Measurements from ENCODE around the gene ERC2. TPM values are rescaled to one million over a fixed set of nuclear protein-coding genes. Genes with fewer than 3 reads are reported as not detected.

Gene ERC2
- polyA plus RNA-seq, 3 donors: not detected

GRCh38 chr3:56290374-56290773 lies 177.9 kb downstream of the ERC2 start:
- no peaks in the 10 kb centered on the region for H3K9me3 ChIP-seq (replicated peaks in 1 of 2; ENCODE audit: control insufficient read depth in 1 of 2, insufficient read depth in 1 of 2, low read length in 2 of 2)
- H3K4me2 ChIP-seq (replicated peaks; ENCODE audit: extremely low read depth, low read length, poor library complexity, severe bottlenecking): no peak overlapping the region
- no peaks in the 10 kb centered on the region for H4K20me1 ChIP-seq (ENCODE audit: insufficient read depth, low read length)
- DNase-seq: no peak
- no peaks in the 10 kb centered on the region for H3K36me3 ChIP-seq (replicated peaks in 1 of 2; ENCODE audit: control insufficient read depth in 1 of 2, insufficient read depth in 2 of 2, low read length in 2 of 2)
- H3K4me3 Mint-ChIP-seq: no peak overlapping the region
- no peak overlapping the region for H3K27ac Mint-ChIP-seq
- peaks cover 0 to 4% (median 3%) of the 10 kb centered on the region in 3 donors for H3K27me3 Mint-ChIP-seq (ENCODE audit: low read depth in 3 of 3)
- intact Hi-C loops (cut with micrococcal nuclease): no loop called here
- no peak overlapping the region for H3K9ac ChIP-seq (ENCODE audit: insufficient read depth, low read length, poor library complexity, severe bottlenecking)
- no peaks in the 10 kb centered on the region for H3K79me2 ChIP-seq (ENCODE audit: insufficient read depth, low read length)
- H3K4me3 ChIP-seq (replicated peaks in 1 of 3; ENCODE audit: low read depth in 2 of 3, low read length in 3 of 3): no peak overlapping the region
- no peaks in the 10 kb centered on the region for H3K27me3 ChIP-seq (ENCODE audit: control insufficient read depth in 2 of 2, insufficient read depth in 2 of 2, low read length in 2 of 2)
- no peaks in the 10 kb centered on the region for H3K36me3 Mint-ChIP-seq
- no peak overlapping the region for H2AFZ ChIP-seq (ENCODE audit: insufficient read depth, low read depth, low read length, poor library complexity, severe bottlenecking)
- 82% methylated on average over 2 of the region's 2 CpGs for WGBS (ENCODE audit: insufficient coverage)
- H3K27ac ChIP-seq (ENCODE audit: low read depth in 1 of 2, low read length in 2 of 2): no peak overlapping the region
- TF ChIP-seq CTCF (IDR thresholded peaks at IDR 0.05): no peak
- no peaks in the 10 kb centered on the region for H3K4me1 ChIP-seq (ENCODE audit: control insufficient read depth in 1 of 2, insufficient read depth in 2 of 2, low read length in 2 of 2)
- no peaks in the 10 kb centered on the region for H3K4me1 Mint-ChIP-seq
- peaks cover 0 to 2% (median 0%) of the 10 kb centered on the region in 7 donors for H3K9me3 Mint-ChIP-seq

- no peaks in the 10 kb centered on the region for H3K4me1 ChIP-seq (ENCODE audit: control insufficient read depth in 1 of 2, insufficient read depth in 2 of 2, low read length in 2 of 2)
- no peaks in the 10 kb centered on the region for H3K9me3 ChIP-seq (replicated peaks in 1 of 2; ENCODE audit: control insufficient read depth in 1 of 2, insufficient read depth in 1 of 2, low read length in 2 of 2)
- DNase-seq: no peak
- H3K9me3 Mint-ChIP-seq: no peaks in the 10 kb centered on the region
- WGBS (ENCODE audit: insufficient coverage): 100% methylated on average over 1 of the region's 4 CpGs
- H3K36me3 Mint-ChIP-seq: no peaks in the 10 kb centered on the region
- no peak overlapping the region for H3K9ac ChIP-seq (ENCODE audit: insufficient read depth, low read length, poor library complexity, severe bottlenecking)
- no peak overlapping the region for H3K27ac Mint-ChIP-seq
- H4K20me1 ChIP-seq (ENCODE audit: insufficient read depth, low read length): no peaks in the 10 kb centered on the region
- H3K4me2 ChIP-seq (replicated peaks; ENCODE audit: extremely low read depth, low read length, poor library complexity, severe bottlenecking): no peak overlapping the region
- no peaks in the 10 kb centered on the region for H3K79me2 ChIP-seq (ENCODE audit: insufficient read depth, low read length)
- no peak overlapping the region for H3K27ac ChIP-seq (ENCODE audit: low read depth in 1 of 2, low read length in 2 of 2)
- H3K4me3 Mint-ChIP-seq: no peak overlapping the region
- H3K27me3 ChIP-seq (ENCODE audit: control insufficient read depth in 2 of 2, insufficient read depth in 2 of 2, low read length in 2 of 2): no peaks in the 10 kb centered on the region
- no peaks in the 10 kb centered on the region for H3K36me3 ChIP-seq (replicated peaks in 1 of 2; ENCODE audit: control insufficient read depth in 1 of 2, insufficient read depth in 2 of 2, low read length in 2 of 2)
- peaks cover 0 to 8% (median 2%) of the 10 kb centered on the region in 3 donors for H3K27me3 Mint-ChIP-seq (ENCODE audit: low read depth in 3 of 3)
- no peaks in the 10 kb centered on the region for H3K4me1 Mint-ChIP-seq
- TF ChIP-seq CTCF (IDR thresholded peaks at IDR 0.05): no peak
- H3K4me3 ChIP-seq (replicated peaks in 1 of 3; ENCODE audit: low read depth in 2 of 3, low read length in 3 of 3): no peak overlapping the region
- no peak overlapping the region for H2AFZ ChIP-seq (ENCODE audit: insufficient read depth, low read depth, low read length, poor library complexity, severe bottlenecking)
- intact Hi-C loops (cut with micrococcal nuclease): no loop called here
Observed at GRCh38 chr3:56288258-56288657, 180.0 kb downstream of the ERC2 start.

Data from CD14-positive monocyte (primary cell).